Activated CD8-positive, alpha-beta memory T cell treated with anti-CD3 and anti-CD28 coated beads, Interleukin-2, amount 50 U/mL, for 4 hours (primary cell): ENCODE measurements around the gene TSC22D4.

ENCODE experiments used
- DNase-seq: peaks from one replicate; pipeline ENCODE4 v3.0.0-alpha.2; 2020

The TSC22D4 gene

GRCh38 chr7:100426516-100426915 is 52.5 kb downstream of the TSC22D4 start:
- no peak for DNase-seq

- no peak for DNase-seq
Measured at GRCh38 chr7:100425347-100425746, 53.7 kb downstream of the TSC22D4 start.

- no peak for DNase-seq
Measured at GRCh38 chr7:100423315-100423714, 55.7 kb downstream of the TSC22D4 start.

- DNase-seq, result no peak
Measured at GRCh38 chr7:100419660-100420226, 59.3 kb downstream of the TSC22D4 start.

- no peak for DNase-seq
Measured at GRCh38 chr7:100418930-100419659, 59.9 kb downstream of the TSC22D4 start.
